Forelimb muscle (tissue), 1 donor: ENCODE data around the gene SECISBP2. TPM values are rescaled to one million over a fixed set of nuclear protein-coding genes. Genes with fewer than 3 reads are reported as not detected.

Experiments
- DNase-seq: peaks from one replicate; pipeline ENCODE4 v3.0.0-alpha.2; 2013; ENCODE audit warnings: low read depth
- polyA plus RNA-seq: library from polyadenylated mRNA; unstranded; fragments of 120-200 nt; gene quantifications from one replicate; pipeline ENCODE4 v1.2.1, GENCODE V29; 2013; ENCODE audit not compliant: insufficient read length

Gene SECISBP2
- polyA plus RNA-seq, 1 donor, result 41.5 TPM

DNA sequence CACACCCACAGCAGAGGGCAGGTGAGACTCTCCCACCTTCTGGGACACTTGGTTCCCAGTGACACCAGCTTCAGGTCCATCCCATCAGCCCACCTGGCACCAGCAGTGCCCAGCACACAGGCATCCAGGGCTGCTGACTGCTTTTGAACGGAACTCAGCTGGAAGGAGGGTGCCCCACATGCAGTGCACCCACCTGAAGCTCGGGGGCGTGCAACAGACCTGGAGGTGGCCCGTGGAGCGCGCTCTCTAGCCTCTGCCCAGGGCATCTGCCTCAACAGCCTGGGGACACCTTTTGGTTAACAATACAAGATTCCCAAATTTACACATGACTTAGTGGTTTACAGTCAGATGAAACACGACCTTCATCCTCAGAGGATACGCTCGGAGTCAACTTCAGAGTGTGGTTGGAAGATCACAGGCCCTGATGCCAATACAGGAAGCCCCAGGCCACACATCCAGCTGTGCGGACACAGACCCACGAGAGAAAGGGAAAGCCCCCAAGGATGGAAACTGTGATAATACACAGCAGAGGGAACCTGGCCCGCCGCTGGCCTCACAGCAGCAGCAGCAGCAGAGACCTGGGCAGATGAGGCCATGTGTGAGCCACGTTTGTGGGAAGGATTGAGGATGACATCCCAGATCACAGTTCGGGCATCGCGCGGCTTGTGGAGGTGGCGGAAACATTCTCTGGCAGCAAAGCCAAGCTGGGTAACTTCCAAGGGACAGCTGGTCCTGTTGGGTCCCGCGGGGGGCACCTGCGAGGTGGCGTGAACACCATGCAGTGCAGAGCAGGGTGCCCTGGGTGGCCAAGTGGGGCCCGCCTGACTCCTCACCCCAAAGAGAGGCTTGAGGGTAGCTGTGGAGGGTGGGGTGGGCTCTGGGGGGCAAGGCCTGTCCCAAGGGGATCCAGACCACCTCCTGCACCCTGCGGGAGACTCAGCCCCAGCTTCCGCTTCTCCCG is 64.0 kb downstream of the SECISBP2 start:
- DNase-seq, result no peak

DNA sequence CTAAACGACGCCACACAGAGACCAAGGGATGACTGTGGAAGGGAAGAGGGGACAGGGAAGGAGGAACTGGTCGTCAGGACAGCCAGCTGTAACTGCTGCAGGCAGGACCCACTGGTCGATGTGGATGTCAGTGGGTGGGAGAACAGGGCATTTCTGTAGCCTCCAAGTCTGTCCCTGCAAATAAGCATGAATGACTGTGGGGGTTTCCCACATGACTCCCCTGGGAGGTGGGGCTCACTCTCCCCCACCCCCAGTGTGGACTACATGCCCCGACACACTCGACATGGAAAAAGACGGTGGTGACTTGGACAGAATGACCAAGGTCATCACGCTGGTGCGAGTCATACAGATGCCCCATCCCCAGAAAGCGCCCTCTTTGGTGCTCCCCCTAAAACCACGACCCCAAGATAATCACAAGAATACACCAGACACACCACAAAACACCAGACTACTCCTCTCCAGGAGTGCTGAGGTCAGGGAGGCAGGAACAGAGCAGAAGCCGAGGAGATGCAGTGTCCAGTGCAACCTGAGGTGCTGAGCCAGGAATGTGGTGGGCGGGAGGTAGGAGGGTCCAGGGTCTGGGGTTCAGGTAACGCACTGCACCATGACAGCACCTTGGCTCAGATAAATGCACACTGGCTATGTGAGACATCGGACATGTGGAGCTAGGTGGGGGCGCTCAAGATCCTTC is 64.9 kb downstream of the SECISBP2 start:
- no peak for DNase-seq

DNA sequence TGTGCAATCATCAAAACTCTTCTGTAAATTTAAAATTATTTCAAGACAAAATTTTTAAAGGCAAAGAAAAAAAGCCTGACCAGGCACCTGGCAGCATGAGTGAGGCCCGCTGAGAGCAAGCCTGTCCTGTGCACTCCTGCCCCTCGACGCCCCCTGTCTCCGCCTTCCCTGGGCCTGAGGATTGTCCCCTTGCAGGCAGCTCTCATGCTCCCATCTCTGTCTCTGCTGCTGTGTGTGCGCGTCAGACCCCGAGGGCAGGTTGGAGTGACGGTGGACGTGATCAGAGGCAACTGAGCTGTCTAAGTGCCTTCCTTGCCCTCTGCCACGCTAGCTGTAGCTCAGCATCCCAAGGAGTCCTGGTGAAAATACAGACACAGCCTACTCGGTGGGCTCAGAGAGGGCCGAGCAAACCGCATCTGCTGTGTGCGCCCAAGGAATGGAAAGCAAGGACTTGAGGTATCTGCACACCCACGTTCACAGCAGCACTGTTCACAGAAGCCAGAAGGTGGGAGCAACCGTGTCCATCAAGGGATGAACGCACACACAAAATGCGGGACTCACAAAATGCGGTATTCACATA is 65.5 kb downstream of the SECISBP2 start:
- DNase-seq, result no peak

DNA sequence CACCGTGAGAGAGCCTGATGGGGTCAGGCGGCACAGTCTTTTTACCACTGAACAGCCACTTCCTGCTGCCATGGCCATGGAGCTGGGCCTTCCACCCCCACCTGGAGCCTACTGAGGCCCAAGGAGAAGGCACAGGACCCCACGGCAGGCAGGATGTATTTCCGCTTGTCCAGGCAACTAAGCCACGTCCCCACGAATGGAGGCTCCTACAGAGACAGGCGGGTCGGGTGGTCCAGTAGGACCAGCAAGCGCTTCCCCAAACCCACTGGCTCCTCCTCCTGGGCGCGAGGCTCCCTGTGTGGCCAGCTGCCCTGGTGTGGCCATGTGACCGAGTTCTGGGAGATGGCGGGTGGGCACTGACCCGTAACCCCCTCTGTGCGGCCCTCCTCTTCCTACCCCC is 66.5 kb downstream of the SECISBP2 start:
- no peak for DNase-seq

DNA sequence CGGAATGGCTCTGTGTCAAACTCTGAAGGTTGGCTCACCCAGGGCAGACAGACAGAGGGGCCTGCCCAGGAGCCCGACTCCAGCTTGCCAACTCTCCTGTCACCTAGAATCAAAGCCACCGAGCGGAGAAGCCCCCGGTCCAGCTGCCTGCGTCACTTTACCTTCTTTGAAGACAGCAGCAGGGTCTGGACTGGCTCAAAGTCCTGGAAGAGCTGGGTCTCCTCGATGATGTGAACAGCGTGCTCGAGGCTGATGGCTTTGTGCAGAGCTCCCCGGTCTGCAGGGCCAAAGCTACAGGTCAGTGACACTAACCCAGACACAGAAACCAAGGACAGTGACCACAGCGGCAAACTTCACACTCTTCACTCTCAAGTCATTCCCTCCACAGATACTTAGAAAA is 67.9 kb downstream of the SECISBP2 start:
- DNase-seq, result no peak

DNA sequence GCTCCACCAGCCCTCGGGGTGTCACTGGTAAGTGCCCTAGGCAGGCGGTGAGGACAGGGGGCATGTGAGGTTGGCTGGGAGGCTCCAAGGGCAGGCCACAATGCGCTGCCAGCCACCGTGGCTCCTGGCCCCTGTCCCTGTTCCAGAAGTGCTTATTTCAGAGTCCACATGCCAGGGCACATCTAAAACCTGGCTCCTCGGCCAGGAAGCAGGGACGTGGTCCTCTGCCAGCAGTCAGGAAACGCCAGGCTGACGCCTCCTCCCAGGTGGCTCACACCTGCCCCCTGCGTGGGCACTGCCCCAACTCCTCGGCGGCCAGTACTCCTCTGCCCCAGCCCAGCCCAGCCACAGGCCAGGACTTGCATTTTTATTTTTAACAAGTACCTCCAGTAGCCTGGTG is 68.5 kb downstream of the SECISBP2 start:
- no peak for DNase-seq

DNA sequence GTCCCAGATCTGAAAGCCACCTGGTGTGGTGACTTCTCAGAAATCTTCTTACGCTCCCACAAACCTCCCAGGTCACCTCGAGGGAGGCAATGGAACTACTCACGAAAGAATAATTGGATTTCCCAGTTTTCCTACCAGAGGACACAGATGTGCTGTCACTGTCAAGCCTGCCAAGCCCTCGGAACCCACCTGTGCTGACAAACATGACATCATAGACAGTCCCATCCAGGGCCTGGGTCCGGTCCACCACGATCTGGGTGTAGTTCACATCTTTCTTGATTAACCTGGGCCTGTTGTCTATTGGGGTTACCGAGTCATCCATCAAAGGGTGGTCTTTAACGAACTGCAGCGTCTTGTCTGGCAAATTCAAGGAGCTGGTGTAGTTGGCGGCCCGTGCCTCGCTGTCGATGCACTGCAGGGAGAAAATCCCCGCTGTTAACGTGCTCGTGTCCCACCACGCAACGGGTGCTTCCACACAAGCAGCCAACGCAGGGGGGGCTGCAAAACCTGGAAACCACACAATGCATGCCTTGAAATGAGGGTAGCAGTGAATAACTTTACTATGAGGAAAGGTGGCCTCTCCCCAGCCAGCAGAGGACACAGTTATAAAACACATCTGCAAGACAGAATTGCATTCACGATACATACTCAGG is 69.0 kb downstream of the SECISBP2 start:
- no peak for DNase-seq

DNA sequence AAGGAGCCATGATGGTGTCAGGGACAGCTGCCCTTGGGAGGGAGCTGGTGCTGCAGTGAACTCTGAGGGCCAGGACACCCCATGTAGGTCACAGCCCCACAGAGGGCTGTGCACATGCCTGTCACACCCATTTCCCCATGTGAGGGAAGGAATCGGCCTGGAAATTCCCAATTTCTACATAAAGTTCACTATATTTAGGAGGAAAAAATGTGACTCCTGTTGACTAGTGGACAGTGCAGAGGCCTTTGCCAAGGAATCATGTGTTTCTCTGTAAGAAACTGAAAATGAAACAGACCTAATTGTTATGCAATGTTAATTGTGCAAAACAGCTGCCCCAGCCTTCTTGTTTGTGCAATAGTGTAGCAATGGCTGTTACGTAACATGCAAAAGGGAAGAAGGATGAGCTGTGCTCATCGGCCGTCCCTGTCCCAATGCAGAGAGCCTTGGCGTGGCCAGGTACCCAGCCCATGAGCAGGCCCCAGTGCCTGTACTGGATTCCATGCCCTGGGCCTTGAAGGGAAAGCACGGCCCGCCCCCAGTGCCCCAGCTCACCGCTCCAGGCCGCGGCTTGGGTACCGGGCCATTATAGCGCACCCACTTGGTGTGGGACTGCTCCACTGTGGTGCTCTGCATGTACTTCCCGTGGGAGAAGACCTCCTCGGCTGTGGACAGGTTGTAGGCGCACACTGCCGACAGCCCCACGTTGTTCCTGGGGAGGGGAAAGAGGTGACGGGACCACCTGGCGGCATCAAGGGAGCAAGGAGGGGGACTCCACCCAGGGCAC is 70.0 kb downstream of the SECISBP2 start:
- DNase-seq, result peak; percentile 29

DNA sequence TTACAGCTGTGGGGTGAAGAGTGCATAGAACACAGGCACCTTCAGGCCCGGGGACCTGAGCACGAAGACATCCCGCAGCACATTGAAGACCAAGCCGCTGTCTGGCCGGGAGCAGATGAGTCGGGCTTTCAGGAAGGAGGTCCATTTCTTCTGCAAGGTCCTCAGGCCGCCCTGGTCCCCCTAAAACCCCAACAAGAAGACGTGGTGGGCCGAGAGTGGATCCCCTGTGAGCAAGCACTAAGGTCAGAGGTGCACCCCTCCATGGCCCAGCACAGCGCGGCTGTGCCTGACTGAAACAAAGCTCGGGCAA is 70.5 kb downstream of the SECISBP2 start:
- no peak for DNase-seq

DNA sequence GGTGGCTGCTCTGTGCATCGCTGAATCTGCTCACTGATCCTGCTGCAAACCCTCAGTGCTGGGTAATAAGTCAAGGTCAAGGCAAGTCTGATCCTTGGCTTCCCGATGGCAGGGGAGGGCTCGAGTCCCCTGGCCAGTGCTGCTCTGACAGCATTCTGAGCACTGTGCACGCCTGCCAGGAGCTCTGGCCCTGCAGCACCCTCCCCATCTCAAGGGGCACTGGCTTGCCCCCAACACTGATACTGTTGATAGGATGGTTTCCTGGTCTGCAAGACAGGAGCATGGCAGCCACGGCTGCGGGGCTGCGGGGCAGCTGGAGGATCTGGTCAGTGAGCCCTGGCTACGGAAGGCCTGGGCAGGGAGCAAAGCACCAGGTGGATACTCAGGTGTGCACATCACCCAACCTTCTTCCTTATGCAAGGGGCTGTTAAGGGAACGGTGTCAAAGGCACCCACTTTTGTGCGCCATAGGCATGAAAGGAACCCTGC is 71.8 kb downstream of the SECISBP2 start:
- DNase-seq, result no peak

DNA sequence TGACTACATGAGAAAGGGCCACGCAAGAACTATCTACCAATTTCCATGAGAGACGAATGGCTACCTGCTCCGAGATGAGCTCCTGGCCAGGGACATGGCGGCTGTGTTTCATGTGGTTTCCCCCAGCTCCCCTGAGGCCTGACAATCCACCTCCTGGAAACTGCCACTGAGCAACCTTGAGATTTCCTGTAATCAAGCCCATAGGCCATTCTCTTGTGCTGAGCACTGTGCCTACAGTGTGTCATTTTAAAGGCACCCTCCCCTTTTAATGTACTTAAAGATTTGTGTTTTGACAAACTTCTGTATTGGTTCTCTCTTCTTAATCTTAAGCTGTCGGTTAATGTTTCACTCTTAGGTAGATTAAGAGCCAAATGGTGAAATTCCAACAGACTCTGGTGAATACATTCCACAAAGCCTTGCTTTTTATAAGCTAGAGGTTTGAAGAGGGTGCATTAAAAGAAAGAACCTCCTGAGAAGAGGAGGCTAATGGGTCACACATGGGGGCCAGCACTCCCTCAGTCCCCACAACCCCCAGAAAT is 72.3 kb downstream of the SECISBP2 start:
- no peak for DNase-seq

DNA sequence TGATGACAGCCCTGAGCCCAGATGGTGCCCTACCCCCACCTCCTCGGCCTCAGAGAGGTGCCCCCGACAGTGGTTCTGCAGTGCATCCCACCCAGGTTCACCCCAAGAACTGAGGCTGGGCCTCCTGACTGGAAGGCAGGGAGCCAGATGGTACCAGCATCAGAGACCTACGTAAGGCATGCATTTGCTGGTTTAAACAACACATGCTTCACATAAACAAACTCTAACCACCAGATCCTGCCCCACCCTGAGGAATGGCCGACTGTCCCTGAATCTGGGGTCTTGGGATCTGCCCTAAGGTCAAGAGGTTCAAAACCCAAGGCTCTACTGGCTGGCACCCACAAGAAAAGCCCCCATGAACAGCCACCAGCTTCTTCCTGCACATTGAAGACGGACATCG is 73.3 kb downstream of the SECISBP2 start:
- no peak for DNase-seq

DNA sequence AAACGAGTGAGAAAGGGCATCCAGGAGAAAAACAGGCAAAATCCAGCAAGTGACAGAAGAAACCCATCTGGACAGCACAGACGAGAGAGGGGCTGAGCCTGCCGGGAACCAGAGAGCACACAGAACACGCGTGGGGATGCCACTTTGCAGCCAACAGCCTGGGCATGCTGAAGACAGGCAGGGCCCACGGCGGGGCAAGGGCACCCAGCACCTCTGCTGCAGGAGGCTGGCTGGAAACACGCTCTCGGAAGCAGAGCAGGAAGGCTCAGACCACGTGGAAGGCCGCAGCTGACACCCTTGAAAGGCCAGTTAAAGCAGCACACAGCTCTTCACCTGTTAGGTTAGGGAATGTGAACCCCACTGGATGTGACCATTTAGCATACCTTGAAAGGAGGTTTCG is 76.1 kb downstream of the SECISBP2 start:
- DNase-seq, result no peak

DNA sequence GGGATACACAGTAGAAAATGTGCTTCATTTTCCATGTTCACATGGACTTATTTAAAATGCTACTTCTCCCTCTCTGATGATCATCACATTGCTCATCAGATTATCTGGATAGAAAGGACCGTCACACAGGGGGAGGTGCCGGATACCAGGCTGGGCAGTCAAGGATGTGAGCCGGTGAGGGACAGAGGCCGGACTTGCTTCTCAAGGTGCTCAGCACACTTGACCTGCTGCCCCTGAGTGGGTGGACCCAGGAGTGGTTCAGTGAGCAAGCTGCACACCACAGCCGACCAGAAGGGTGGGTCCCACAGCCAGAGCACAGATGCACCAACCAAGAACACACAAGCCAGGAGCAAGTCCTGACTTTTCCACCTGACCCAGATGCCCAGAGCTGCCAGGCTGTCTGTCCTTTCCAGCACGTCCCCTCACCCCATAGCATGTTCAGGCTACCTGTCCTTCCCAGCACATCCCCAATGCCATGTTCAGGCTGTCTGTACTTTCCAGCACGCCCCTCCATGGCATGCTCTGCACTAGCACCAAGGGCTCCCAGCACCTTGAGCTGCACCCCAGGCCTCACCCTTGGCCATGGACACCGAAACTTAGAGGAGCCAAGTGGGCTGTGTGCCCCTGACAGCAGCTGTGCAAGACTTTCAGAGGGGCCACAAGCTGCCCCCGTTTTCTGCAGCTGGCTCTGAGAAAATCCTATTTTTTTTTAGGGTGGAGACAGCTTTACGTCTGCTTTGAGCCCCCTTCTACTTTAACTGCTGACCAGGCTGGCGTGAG is 77.8 kb downstream of the SECISBP2 start:
- DNase-seq, result no peak

DNA sequence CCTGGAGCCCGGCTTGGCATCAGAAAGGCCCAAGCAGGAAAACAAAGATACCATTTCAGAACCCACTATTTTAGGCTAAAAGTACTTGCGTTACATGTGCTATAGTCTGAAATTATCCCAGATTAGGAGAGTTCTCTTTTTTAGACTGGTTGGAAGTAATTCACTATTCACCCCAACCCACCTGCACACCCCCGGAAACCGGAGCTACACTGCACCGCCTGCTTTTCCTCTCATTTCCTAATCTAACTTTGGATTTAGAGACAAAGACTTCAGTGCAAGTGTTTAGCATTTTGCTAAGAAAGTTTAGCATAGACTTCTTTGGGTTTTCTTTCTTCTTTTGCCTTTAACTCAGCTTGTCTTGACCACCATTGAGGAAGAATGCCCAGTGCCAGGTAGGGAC is 79.2 kb downstream of the SECISBP2 start:
- DNase-seq, result no peak

DNA sequence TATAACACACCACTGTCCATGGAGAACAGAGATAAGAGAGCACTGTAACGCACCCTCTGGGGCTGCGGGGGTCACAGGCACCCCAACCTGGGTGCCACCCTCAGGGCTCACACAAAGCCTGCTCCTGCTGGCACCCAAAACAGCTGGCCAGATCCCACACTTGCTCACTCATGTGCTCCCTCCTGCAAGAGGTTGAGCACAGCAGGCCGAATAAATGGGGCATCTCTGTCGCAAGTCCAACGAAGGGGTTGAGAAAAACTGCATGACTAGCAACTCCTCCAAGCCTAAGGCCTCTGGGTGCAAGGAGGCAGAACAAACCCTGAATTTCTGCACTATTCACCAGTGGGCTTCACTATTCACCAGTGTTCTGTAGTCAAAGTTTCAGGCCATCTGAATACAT is 80.3 kb downstream of the SECISBP2 start:
- DNase-seq, result no peak

DNA sequence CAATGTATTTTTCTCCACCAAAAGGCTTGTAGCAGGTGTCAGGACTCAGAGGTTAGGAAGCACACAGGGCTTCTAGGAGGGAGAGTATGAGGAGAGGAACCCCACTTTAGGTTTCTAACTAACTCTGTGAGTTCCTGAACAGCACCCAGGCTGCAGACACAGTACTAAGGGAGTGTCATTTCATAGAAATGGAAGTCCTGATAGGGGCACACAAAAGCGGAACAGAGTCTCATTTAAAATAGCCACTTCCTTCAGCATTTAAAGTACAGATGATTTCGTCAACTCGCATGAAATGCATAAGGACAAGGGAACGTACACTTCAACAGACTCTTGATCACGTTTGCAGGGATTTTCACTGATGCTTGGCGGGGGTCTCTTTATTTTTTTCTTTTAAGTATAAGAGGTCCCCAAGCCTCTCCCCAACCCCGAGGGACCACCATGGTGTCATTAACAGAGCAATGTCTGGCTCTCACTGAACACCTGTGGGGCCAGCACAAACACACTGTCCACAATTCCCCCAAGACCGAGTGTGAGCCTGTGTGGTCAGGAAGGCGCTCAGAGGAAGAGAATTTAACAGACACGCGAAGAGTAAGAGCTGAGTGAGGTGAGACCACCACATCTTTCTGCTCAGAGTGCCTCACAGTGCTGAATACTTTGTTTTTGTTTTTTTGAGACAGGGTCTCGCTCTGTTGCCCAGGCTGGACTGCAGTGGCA is 82.3 kb downstream of the SECISBP2 start:
- no peak for DNase-seq

DNA sequence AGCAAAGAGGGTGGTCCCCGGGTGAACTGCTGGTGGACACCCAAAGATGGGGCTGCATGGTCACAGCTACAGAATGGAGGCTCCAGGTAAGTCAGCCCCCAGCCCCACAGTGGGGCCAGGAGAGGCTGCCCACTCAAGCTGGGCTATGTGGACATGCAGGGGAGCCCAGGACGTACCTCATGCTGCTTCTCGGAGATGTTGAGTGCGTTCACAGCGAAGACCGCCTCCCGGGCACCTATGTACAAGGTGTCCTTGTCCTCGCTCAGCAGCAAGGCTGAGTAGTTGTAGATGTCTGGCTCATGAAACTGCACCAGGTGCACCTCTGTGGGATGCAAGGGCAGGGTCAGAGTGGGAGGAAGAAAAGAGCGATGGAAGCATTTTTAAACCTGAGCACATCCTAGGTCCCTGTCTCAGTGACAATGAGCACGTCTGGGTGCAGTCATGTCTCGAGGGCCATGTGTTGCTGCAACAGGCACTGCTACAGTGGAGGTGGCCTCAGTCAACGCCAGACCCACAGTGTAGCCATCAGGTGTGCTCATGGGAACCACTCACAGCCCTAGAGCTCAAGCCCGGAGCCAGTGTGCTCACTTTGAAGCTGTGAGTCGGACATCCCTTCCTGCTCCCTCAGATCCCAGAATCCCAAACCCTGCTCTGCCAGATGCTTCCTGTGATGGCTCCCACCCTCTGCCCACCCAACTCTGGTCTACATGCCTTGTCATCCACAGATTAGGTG is 84.6 kb downstream of the SECISBP2 start:
- DNase-seq, result no peak

DNA sequence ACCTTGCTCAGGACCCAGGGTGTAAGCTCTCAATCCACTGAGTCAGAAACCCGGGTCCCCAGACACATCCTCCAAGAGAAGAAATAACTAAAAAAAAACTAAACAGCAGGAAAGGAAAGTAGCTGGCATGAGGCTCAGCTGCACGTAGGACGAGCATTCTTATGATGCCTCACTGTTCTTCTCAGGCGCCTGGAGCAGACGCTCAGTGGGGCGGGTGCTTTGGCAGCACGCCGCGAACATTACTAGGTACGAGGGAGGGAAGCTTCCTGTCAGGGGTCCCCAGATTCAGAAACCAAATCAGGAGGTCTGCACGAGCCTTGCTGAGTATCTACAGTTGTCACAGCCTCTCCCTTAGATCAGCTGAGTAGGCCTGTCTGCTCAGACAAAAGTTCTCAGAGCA is 85.8 kb downstream of the SECISBP2 start:
- DNase-seq, result no peak
